ENCODE results near the gene SS18. TPM values are rescaled to one million over a fixed set of nuclear protein-coding genes. Genes with fewer than 3 reads are reported as not detected.

Gene SS18
- total RNA-seq, 1 donor from 2014 or later: 66.2 TPM

DNA sequence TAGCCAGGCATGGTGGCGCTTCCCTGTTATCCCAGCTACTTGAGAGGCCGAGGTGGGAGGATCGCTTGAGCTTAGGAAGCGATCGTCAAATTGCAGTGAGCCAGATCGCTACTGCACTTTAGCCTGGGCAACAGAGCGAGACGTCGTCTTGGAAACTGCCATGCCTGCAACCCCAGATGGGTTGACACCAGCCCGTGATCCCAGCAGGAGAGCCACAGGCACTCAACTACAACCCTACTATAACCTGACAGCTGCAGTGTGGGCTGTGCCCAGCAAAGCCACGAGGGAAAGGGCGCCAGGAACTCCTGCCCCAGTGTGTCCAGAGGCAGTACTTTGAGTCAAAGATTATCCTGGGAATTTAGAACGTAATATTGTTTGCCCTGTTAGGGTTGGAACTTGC is 85.6 kb downstream of the SS18 start:
- Mint-ChIP-seq H3K4me3 (no peak overlapping the region), H3K9me3 (no peaks in the 10 kb centered on the region), H3K36me3 (ENCODE audit: low read depth) (peaks cover 2% of the 10 kb centered on the region), H3K4me1 (no peaks in the 10 kb centered on the region), H3K27ac (no peak overlapping the region), H3K27me3 (peaks cover 3% of the 10 kb centered on the region)
- no peak for DNase-seq
- intact Hi-C loops (cut with micrococcal nuclease): no loop called here

DNA sequence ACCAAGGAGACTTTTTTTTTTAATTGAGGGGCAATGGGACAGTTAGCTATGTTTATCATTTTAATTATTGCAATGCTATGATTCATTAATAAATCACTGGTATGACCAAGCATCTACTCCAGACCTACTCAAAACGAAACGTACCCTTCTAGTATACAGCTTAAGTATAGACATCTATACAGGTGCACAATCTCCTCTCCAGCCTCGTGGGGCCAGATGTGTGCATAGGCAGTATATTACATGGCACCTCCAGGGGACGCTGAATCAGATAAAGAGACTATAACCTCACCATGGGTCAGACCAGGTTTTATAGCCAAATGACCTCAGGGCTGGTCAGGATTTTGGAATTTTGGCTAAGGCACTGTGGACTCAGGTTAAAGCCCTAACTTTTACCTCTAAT is 86.6 kb downstream of the SS18 start:
- Mint-ChIP-seq H3K9me3 (peaks cover 4% of the 10 kb centered on the region), H3K27me3 (peaks cover 5% of the 10 kb centered on the region)

DNA sequence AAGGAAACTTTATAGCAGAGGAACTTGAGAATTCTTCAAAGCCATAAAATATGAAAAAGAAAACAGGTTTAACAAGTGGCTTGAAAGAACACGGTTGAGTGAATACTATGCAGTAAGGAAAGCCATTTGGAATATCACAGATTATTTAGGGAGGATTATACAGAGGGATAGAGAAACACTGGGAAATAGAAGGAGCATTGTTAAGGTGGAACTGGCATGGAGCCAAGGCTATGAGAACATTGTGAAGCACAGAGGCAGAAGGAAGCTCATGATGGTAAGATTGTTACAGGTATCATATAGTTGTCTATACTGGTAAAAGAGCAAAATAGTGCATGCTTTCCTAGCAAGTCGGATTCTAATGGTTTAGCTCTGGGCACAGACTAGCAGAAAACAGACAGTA is 87.1 kb downstream of the SS18 start:
- no peak for DNase-seq
- H3K4me3 Mint-ChIP-seq: no peak overlapping the region
- H3K9me3 Mint-ChIP-seq: peaks cover 4% of the 10 kb centered on the region

More for the DNA sequence above, 86.6 kb downstream of the SS18 start:
- Mint-ChIP-seq H3K4me3 (no peak overlapping the region), H3K36me3 (ENCODE audit: low read depth) (no peaks in the 10 kb centered on the region), H3K4me1 (no peaks in the 10 kb centered on the region), H3K27ac (no peak overlapping the region)
- intact Hi-C loops (cut with micrococcal nuclease): no loop called here
- no peak for DNase-seq

DNA sequence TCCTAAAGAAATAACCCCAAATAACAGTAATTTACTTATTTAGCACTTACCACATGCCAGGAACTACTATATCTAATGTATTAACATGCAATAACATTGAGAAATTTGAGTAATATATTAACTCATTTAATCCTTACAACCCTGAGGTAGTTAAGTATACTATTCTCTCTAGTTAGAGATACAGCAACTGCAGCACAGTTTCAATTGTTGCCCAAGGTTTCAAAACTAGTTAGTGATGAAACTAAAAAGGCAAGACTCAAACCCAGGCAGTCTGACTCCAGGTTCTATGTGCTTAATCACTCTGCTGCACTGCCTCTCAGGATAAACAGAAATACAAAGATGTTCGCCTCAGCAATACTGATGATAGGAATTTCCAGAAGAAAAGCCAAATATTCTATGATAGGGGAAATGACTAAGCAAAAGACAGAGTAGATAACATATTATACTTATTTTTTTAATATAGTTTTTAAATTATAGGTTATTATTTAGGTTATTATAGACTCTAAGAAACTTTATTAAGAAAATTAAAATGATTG is 88.0 kb downstream of the SS18 start:
- intact Hi-C loops (cut with micrococcal nuclease): no loop called here
- Mint-ChIP-seq H3K4me3 (no peak overlapping the region), H3K27me3 (peaks cover 5% of the 10 kb centered on the region), H3K4me1 (no peaks in the 10 kb centered on the region), H3K9me3 (peaks cover 4% of the 10 kb centered on the region), H3K36me3 (ENCODE audit: low read depth) (no peaks in the 10 kb centered on the region), H3K27ac (no peak overlapping the region)
- DNase-seq: no peak

More for the DNA sequence above, 87.1 kb downstream of the SS18 start:
- Mint-ChIP-seq H3K36me3 (ENCODE audit: low read depth) (no peaks in the 10 kb centered on the region), H3K27me3 (peaks cover 5% of the 10 kb centered on the region), H3K27ac (no peak overlapping the region), H3K4me1 (no peaks in the 10 kb centered on the region)
- intact Hi-C loops (cut with micrococcal nuclease): no loop called here

DNA sequence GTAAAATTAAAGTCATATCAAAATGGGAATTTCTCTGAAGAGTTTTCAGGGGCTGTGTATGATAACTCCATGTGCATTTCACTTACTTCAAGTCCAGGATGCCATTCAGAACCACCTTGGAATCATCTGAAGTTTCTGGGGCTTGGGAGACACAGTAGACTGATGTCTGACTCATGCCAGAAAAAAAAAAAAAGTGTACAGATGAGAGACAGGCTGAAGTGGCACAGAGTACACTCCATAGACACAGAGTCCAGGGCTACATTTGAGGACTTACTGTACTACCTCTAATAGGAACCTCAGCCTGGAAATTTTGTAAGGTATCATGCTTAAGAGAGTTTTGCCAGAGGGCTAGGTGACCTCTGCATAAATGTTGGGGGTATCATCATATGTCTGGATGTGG is 92.0 kb downstream of the SS18 start:
- no peak for DNase-seq
- H3K4me3 Mint-ChIP-seq: no peak overlapping the region
- H3K27ac Mint-ChIP-seq: no peak overlapping the region
- H3K27me3 Mint-ChIP-seq: peaks cover 12% of the 10 kb centered on the region
- H3K4me1 Mint-ChIP-seq: no peaks in the 10 kb centered on the region
- intact Hi-C loops (cut with micrococcal nuclease): no loop called here
- no peaks in the 10 kb centered on the region for H3K36me3 Mint-ChIP-seq (ENCODE audit: low read depth)
- peaks cover 4% of the 10 kb centered on the region for H3K9me3 Mint-ChIP-seq

DNA sequence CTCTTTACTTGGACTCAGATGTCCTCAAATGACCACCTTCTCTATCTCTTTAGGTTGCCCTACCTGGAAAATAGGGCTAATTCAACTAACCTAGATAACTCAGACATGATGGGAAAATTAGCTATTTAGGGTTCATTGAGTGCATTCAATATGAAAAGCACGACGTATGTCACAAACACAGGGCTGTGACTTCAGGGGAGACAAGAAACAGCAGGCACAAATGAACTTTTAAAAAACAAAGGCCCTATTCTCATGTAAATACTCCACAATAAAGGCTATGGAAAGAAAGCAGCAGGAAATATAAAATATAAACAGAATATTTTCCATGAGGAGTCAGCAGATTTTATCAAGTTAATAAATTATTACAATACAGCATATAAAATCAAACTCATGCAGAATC is 97.8 kb downstream of the SS18 start:
- no peaks in the 10 kb centered on the region for H3K4me1 Mint-ChIP-seq
- no peaks in the 10 kb centered on the region for H3K36me3 Mint-ChIP-seq (ENCODE audit: low read depth)
- intact Hi-C loops (cut with micrococcal nuclease): no loop called here
- H3K27me3 Mint-ChIP-seq: peaks cover 7% of the 10 kb centered on the region
- H3K9me3 Mint-ChIP-seq: no peaks in the 10 kb centered on the region
- DNase-seq: no peak
- H3K27ac Mint-ChIP-seq: no peak overlapping the region
- no peak overlapping the region for H3K4me3 Mint-ChIP-seq

DNA sequence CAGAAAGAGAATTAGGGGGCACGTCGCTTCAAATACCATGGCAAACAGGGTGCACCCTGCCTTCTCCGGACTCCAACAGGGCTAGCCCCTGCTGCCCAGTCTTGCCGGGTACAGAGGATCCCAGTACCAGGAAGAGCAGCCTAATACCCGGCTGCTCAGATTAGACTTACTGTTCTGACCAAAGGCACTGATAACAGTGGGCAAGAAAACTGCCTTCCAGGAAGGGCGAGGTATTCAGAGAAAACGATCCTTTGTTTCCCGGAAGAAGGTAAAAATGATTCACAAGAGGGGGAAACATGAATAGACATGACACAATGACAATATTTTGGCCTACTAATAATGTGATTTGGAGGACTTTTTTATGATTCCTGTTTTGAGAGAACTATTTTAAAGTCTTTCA is 99.9 kb downstream of the SS18 start:
- Mint-ChIP-seq H3K27ac (no peak overlapping the region), H3K9me3 (no peaks in the 10 kb centered on the region), H3K36me3 (ENCODE audit: low read depth) (no peaks in the 10 kb centered on the region), H3K4me3 (no peak overlapping the region), H3K27me3 (peaks cover 9% of the 10 kb centered on the region), H3K4me1 (no peaks in the 10 kb centered on the region)
- intact Hi-C loops (cut with micrococcal nuclease): no loop called here
- no peak for DNase-seq

DNA sequence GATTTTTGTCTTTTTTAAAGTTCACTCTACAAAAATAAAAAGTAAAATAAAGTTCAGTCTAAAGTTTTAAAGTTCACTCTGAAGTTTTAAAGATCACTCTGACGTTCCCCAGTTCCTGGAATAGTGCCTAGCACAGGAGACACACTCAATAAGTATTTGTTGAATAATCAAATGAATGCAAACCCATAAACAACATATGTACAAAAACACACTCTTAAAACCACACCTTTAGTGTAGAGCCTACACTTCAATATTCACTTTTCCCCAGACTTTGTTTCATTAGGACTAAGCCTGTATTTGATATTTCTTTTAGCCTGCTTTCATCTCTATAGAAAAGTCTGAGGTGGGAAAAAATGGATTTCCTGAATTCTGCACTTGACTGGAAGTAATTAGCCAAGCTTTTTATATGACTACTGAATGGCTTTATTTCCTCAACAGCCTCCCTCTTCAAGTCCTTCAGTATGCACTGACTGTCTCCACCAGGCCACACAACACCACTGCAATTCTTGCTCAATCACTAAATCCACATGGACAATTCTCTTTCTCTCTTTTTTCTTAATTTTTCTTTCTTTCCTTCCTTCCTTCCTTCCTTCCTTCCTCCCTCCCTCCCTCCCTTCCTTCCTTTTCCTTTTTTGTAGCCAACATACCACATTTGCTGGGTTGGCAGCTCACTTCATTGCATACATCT is 104.6 kb downstream of the SS18 start:
- Mint-ChIP-seq H3K27me3 (peaks cover 8% of the 10 kb centered on the region), H3K4me1 (no peaks in the 10 kb centered on the region), H3K9me3 (no peaks in the 10 kb centered on the region), H3K27ac (no peak overlapping the region), H3K4me3 (no peak overlapping the region), H3K36me3 (ENCODE audit: low read depth) (no peaks in the 10 kb centered on the region)
- DNase-seq: no peak
- intact Hi-C loops (cut with micrococcal nuclease): no loop called here

DNA sequence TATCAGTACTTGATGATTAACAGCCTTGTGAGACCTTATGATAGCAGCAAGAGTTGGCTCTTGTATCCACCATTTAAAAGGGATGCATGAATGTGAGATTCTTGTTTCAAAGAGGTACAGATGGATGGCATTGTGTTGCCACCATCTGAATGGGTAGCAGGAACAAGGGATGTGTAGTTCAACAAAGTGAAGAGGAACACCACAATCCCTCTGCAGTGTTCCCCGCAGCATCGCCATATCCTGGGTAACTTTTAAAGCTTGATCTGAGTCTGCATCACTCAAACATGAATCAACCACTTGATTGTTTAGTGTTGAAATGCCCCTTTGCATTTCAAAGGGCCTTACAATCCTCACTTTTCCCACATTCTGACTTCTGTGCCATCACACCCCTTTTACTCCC is 106.7 kb downstream of the SS18 start:
- Mint-ChIP-seq H3K4me1 (peaks cover 2% of the 10 kb centered on the region), H3K27me3 (peaks cover 8% of the 10 kb centered on the region), H3K27ac (no peak overlapping the region), H3K4me3 (no peak overlapping the region), H3K9me3 (no peaks in the 10 kb centered on the region), H3K36me3 (ENCODE audit: low read depth) (no peaks in the 10 kb centered on the region)
- DNase-seq: no peak
- intact Hi-C loops (cut with micrococcal nuclease): no loop called here

DNA sequence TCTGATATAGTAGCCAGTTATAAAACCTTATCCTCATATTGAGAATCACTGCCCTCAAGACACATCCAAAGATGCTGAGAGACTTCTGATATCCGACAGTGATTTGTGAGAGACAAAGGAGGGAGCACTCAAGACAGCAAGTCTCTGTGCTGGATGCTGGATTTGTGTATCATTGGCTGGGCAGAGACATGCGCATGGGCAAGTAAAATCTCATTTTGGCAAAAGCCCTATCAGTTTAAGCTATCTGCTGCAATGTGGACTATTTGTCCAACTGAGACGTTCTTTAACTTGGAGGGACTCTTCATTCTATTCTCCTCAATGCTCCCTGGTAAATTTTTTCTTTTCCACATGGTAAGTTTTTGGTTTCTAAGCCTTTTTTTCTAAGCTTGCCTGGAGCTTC is 107.5 kb downstream of the SS18 start:
- H3K27ac Mint-ChIP-seq: no peak overlapping the region
- DNase-seq: no peak
- H3K4me3 Mint-ChIP-seq: no peak overlapping the region
- peaks cover 2% of the 10 kb centered on the region for H3K4me1 Mint-ChIP-seq
- peaks cover 8% of the 10 kb centered on the region for H3K27me3 Mint-ChIP-seq
- no peaks in the 10 kb centered on the region for H3K9me3 Mint-ChIP-seq
- no peaks in the 10 kb centered on the region for H3K36me3 Mint-ChIP-seq (ENCODE audit: low read depth)
- intact Hi-C loops (cut with micrococcal nuclease): no loop called here

DNA sequence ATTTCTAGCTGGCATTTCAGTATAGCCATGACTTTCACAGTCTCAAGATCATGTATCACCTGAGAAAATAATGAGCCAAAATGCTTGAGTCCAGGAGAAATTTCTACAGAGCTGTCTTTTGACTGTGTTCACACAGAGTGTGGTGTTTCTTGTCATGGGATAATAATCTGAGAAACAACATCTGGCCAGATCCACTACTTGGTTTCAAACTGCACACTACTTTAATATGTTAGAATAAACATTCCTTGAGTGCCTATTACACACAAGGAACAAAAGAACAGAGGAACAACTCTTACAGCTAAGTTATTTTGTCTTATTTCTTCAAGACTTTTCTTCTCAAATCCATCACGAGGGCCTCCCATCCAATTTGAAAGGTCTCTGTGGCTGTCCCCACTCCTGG is 108.3 kb downstream of the SS18 start:
- intact Hi-C loops (cut with micrococcal nuclease): no loop called here
- Mint-ChIP-seq H3K27ac (no peak overlapping the region), H3K4me3 (no peak overlapping the region), H3K27me3 (peaks cover 8% of the 10 kb centered on the region), H3K9me3 (no peaks in the 10 kb centered on the region), H3K4me1 (peaks cover 4% of the 10 kb centered on the region), H3K36me3 (ENCODE audit: low read depth) (no peaks in the 10 kb centered on the region)
- no peak for DNase-seq

DNA sequence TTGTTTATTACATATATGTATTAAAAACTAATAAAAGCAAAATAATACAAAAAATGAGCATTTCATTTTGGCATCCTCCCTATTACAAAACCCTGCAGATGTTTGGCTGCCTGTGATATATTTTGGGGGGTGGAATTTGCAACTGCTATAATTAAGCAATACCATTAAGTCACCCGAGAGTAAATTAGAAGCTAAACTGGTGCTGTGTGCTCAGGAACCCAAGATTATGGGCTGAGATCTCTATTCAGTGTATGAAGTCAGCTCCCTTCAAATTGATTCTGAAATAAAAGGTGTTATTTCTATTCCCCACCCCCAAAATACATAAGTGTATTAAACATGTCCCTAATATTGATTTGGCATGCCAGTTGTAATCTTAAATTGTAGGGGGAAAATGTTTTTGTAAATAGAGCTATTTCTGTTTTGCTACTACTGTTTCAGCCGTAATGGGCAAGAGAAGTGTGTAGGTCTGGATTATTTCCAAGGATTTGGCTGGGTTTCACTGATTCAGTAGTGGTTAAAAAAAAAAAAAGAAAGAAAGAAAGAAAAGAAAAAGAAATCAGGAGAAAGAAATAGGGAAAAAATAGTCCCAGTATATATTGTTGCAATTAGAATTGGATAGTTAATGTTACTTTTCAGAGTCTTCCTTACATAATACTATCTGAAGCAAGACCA is 110.9 kb downstream of the SS18 start:
- Mint-ChIP-seq H3K27ac (no peak overlapping the region), H3K9me3 (no peaks in the 10 kb centered on the region), H3K4me1 (peaks cover 4% of the 10 kb centered on the region), H3K27me3 (peaks cover 5% of the 10 kb centered on the region), H3K4me3 (no peak overlapping the region), H3K36me3 (ENCODE audit: low read depth) (no peaks in the 10 kb centered on the region)
- intact Hi-C loops (cut with micrococcal nuclease): no loop called here
- no peak for DNase-seq

DNA sequence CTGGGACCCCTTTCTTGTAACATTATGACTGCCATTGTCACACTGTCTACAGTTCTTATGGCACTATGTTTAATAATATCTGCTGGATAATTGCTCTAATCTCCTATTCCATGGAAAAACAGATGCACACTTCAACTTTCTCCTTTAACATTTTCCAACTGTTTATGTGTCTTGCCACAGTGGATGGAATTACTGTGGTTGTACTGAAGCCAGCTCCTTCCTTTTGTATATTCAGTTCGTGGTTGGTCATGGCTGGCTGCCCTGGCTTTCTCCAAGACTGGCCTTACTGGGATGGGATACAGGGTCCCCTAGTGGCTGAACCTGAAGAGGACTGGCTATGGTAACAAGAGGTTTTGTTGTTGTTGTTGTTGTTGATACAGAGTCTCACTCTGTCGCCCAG is 113.9 kb downstream of the SS18 start:
- intact Hi-C loops (cut with micrococcal nuclease): no loop called here
- Mint-ChIP-seq H3K9me3 (no peaks in the 10 kb centered on the region), H3K36me3 (ENCODE audit: low read depth) (no peaks in the 10 kb centered on the region), H3K27ac (no peak overlapping the region), H3K27me3 (no peaks in the 10 kb centered on the region), H3K4me3 (no peak overlapping the region), H3K4me1 (peaks cover 4% of the 10 kb centered on the region)
- no peak for DNase-seq

DNA sequence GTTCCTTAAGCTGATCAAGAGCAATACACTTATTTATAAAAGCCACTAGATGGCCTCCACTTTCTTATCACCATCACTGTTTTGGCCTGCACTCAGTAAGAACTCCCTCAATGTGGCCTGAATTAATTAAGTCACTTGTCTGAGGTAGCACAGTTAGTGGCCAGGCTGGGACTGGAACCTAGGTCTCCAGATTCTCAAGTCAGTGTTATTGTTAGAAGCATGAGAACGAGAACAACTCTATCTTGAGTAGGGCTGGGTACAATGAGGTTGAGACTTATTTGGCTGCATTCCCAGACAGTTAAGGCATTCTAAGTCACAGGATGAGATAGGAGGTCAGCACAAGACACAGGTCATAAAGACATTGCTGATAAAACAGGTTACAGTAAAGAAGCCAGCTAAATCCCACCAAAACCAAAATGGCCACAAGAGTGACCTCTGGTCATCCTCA is 115.8 kb downstream of the SS18 start:
- peaks cover 4% of the 10 kb centered on the region for H3K4me1 Mint-ChIP-seq
- no peak overlapping the region for H3K27ac Mint-ChIP-seq
- no peaks in the 10 kb centered on the region for H3K27me3 Mint-ChIP-seq
- no peak overlapping the region for H3K4me3 Mint-ChIP-seq
- H3K36me3 Mint-ChIP-seq (ENCODE audit: low read depth): no peaks in the 10 kb centered on the region
- intact Hi-C loops (cut with micrococcal nuclease): no loop called here
- H3K9me3 Mint-ChIP-seq: no peaks in the 10 kb centered on the region
- no peak for DNase-seq

All from activated CD4-positive, alpha-beta T cell treated with anti-CD3 and anti-CD28 coated beads, Interleukin-2, amount 10 ng/mL, durations not matched to agents 24 days and 14 days (primary cell).